BLaER1 (cell line): Measurements from ENCODE around the gene REPIN1.

Experiments
- H3K27ac ChIP-seq: shearing (Covaris generic); formaldehyde crosslinking; 2 replicates; pipeline ENCODE4 v1.8.1; 2022
- H3K27me3 ChIP-seq: shearing (Covaris generic); formaldehyde crosslinking; 2 replicates; pipeline ENCODE4 v1.8.1; 2022
- H3K36me3 ChIP-seq: shearing (Covaris generic); formaldehyde crosslinking; 2 replicates; pipeline ENCODE4 v1.8.1; 2022
- H3K4me1 ChIP-seq: shearing (Covaris generic); formaldehyde crosslinking; 2 replicates; pipeline ENCODE4 v1.8.1; 2022
- H3K4me2 ChIP-seq: shearing (Covaris generic); formaldehyde crosslinking; 2 replicates; pipeline ENCODE4 v1.8.1; 2022
- H3K4me3 ChIP-seq: shearing (Covaris generic); formaldehyde crosslinking; 2 replicates; pipeline ENCODE4 v1.8.1; 2022
- H3K9ac ChIP-seq: shearing (Covaris generic); formaldehyde crosslinking; 2 replicates; pipeline ENCODE4 v1.8.1; 2022
- H3K9me3 ChIP-seq: shearing (Covaris generic); formaldehyde crosslinking; 2 replicates; pipeline ENCODE4 v1.8.1; 2022
- H4K20me1 ChIP-seq: shearing (Covaris generic); formaldehyde crosslinking; 2 replicates; pipeline ENCODE4 v1.8.1; 2022
- Cebpa-rat ChIP-seq: shearing (Covaris generic); IDR thresholded peaks from 2 replicates; pipeline ENCODE4 v1.8.1; 2022

Gene REPIN1

GRCh38 chr7:150326657-150327268 is 41.9 kb upstream of the REPIN1 start:
- Histone ChIP-seq H4K20me1 (no peaks in the 10 kb centered on the region), H3K9me3 (peaks cover 17% of the 10 kb centered on the region), H3K4me1 (0 out of 2 replicates have a peak, but pooled peaks cover 5% of the 10 kb centered on the region), H3K36me3 (no peaks in the 10 kb centered on the region), H3K4me3 (no peak overlapping the region), H3K4me2 (no peak overlapping the region), H3K27ac (no peak overlapping the region), H3K9ac (no peak overlapping the region), H3K27me3 (peaks cover 37% of the 10 kb centered on the region)
- no peak for TF ChIP-seq Cebpa-rat

DNA sequence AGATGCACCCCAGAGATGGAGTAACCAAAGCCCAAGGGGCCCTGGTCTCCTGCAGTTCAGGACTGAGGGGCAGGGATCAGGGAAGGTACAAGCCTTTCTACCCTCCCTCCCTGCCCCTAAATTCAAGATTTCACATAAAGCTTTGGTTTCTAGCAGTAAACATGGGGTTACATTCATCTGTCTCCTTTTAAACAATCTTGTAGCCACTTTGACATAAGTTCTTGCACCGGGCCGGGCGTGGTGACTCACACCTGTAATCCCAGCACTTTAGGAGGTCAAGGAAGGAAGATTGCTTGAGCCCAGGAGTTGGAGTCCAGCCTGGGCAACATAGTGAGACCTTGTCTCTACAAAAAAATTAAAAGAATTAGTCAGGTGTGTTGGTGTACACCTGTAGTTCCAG is 41.3 kb upstream of the REPIN1 start:
- Histone ChIP-seq H3K27ac (no peak overlapping the region), H3K36me3 (no peaks in the 10 kb centered on the region), H3K4me1 (0 out of 2 replicates have a peak, but pooled peaks cover 5% of the 10 kb centered on the region), H3K27me3 (peaks cover 31% of the 10 kb centered on the region), H3K4me3 (no peak overlapping the region), H3K9ac (no peak overlapping the region), H3K9me3 (peaks cover 13% of the 10 kb centered on the region), H4K20me1 (no peaks in the 10 kb centered on the region), H3K4me2 (no peak overlapping the region)
- no peak for TF ChIP-seq Cebpa-rat

- Histone ChIP-seq H3K4me1 (no peaks in the 10 kb centered on the region), H3K36me3 (no peaks in the 10 kb centered on the region), H3K4me3 (no peak overlapping the region), H3K9me3 (no peaks in the 10 kb centered on the region), H3K27me3 (peaks cover 9% of the 10 kb centered on the region), H3K4me2 (no peak overlapping the region), H3K9ac (no peak overlapping the region), H4K20me1 (no peaks in the 10 kb centered on the region), H3K27ac (no peak overlapping the region)
- no peak for TF ChIP-seq Cebpa-rat
These were observed 39.1 kb upstream of the REPIN1 start for GRCh38 chr7:150329331-150330120.

- Histone ChIP-seq H3K9me3 (no peaks in the 10 kb centered on the region), H3K4me2 (no peak overlapping the region)
- TF ChIP-seq Cebpa-rat: no peak
These were observed 38.3 kb upstream of the REPIN1 start for GRCh38 chr7:150330211-150330885.

GRCh38 chr7:150332852-150333635 is 35.6 kb upstream of the REPIN1 start:
- Histone ChIP-seq H4K20me1 (no peaks in the 10 kb centered on the region), H3K4me2 (no peak overlapping the region), H3K4me1 (no peaks in the 10 kb centered on the region), H3K27me3 (no peaks in the 10 kb centered on the region), H3K27ac (no peak overlapping the region), H3K36me3 (no peaks in the 10 kb centered on the region), H3K4me3 (no peak overlapping the region), H3K9ac (no peak overlapping the region), H3K9me3 (no peaks in the 10 kb centered on the region)
- no peak for TF ChIP-seq Cebpa-rat

More at GRCh38 chr7:150330211-150330885, 38.3 kb upstream of the REPIN1 start:
- Histone ChIP-seq H4K20me1 (no peaks in the 10 kb centered on the region), H3K27me3 (peaks cover under 1% of the 10 kb centered on the region; the same call in 1 of the 2 replicates), H3K9ac (no peak overlapping the region), H3K27ac (no peak overlapping the region), H3K4me3 (no peak overlapping the region), H3K4me1 (no peaks in the 10 kb centered on the region), H3K36me3 (no peaks in the 10 kb centered on the region)

DNA sequence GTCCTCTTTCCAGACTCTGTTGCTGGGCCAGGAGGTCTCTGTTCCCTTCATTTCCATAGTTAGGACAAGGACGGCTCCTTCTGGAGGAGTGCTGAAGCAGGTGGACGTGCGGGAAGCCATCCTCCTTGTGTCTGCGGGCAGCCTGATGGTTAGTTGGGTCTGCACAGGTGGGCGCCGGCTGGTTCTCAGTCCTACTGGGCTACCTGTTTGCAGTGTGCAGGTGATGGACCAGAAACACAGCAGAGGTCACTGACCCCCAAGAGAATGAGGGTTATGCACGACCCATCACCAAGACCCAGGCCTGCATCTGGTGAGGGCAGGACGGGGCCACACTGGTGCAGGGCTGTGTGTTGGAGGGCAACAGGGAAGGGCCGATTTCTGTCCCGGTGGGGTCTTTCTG is 35.0 kb upstream of the REPIN1 start:
- no peaks in the 10 kb centered on the region for H3K27me3 ChIP-seq
- H3K4me3 ChIP-seq: no peak overlapping the region
- no peak overlapping the region for H3K27ac ChIP-seq
- no peak overlapping the region for H3K9ac ChIP-seq
- H3K4me1 ChIP-seq: no peaks in the 10 kb centered on the region
- no peaks in the 10 kb centered on the region for H4K20me1 ChIP-seq
- H3K9me3 ChIP-seq: no peaks in the 10 kb centered on the region
- no peak overlapping the region for H3K4me2 ChIP-seq
- no peaks in the 10 kb centered on the region for H3K36me3 ChIP-seq
- no peak for TF ChIP-seq Cebpa-rat

DNA sequence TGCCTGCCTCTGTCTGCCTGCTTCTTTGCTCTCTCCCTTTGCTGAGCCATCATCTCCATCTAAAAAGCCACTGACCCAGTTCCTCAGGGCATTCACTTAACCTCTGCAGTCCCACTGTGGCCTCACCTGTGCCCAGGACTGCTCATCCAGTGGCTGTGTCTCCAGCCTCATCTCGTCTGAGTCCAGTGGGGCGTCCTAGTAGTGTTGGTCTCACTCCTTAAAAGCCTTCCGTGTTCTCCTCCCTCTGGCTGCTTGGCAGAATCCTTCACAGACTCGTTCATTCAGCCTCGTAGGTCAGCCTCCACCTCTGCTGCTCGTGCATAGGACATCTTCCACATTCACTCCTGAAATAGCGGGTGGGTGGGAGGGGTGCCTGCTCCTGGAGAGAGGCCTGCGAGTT is 34.5 kb upstream of the REPIN1 start:
- no peak for TF ChIP-seq Cebpa-rat
- Histone ChIP-seq H4K20me1 (no peaks in the 10 kb centered on the region), H3K27me3 (0 out of 2 replicates have a peak, but pooled peaks cover 4% of the 10 kb centered on the region), H3K36me3 (no peaks in the 10 kb centered on the region), H3K4me2 (no peak overlapping the region), H3K4me1 (no peaks in the 10 kb centered on the region), H3K4me3 (no peak overlapping the region), H3K9me3 (no peaks in the 10 kb centered on the region), H3K27ac (no peak overlapping the region), H3K9ac (no peak overlapping the region)

DNA sequence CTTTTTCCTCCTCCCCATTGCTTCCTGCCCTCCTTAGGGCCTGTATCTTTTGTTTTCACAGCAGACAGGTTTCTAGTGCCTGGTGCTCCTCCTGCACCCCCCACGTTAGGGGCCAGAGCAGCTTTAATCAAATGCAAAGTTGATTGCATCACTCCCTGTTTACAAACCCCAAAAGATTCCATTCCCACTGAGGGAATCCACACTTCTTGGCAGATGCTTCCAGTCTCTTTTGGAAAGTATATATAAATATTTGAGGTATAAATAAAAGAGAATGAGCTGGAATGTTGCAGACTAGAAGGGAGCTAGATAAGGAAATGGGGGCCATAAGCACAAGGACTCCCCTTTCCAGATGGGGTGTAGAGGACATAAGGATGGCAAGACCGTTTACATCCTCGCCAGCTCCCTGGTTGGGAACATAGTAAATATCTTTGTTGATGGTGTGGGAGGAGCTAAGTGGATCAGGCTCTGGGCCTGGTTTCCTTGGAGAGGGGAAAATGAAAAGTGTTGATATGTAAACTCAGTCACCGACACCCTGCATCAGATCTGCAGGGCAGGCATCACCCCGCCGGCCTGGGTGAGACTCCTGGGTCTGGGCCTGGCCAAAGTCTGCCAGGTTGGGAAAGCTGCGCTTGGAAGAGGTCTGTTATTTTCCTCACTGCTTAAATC is 33.4 kb upstream of the REPIN1 start:
- Histone ChIP-seq H3K9me3 (no peaks in the 10 kb centered on the region), H3K4me3 (no peak overlapping the region), H3K27me3 (peaks cover 16% of the 10 kb centered on the region), H3K9ac (no peak overlapping the region), H3K4me2 (no peak overlapping the region), H3K4me1 (no peaks in the 10 kb centered on the region), H4K20me1 (no peaks in the 10 kb centered on the region), H3K27ac (no peak overlapping the region), H3K36me3 (no peaks in the 10 kb centered on the region)
- no peak for TF ChIP-seq Cebpa-rat

DNA sequence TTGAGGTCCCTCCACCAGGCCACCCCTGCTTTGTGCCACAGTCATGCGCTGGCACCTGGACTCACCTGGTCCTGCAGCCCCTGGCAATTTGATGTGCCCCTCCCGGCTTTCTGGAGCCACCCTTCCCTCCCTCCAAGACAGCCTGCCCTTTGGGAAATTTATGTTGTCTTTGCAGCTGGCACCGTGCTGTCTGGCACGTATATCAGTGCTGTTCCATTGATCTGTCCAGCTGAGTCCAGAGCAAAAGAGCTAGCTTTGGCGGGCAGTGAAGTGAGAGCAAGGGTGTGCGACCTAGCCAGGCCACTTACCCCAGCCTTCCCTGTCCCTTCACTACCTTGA is 32.9 kb upstream of the REPIN1 start:
- Histone ChIP-seq H3K27me3 (peaks cover 19% of the 10 kb centered on the region), H3K4me3 (no peak overlapping the region), H3K9ac (no peak overlapping the region), H3K4me2 (no peak overlapping the region), H3K9me3 (0 out of 2 replicates have a peak, but pooled peaks cover under 1% of the 10 kb centered on the region), H3K27ac (no peak overlapping the region), H3K36me3 (no peaks in the 10 kb centered on the region), H3K4me1 (no peaks in the 10 kb centered on the region), H4K20me1 (no peaks in the 10 kb centered on the region)
- no peak for TF ChIP-seq Cebpa-rat
